ENCODE measurements around the gene FPR1.

The FPR1 gene

GRCh38 chr19:51771376-51772130, 19.9 kb upstream of the FPR1 start:
- no peaks in the 10 kb centered on the region for H3K36me3 Mint-ChIP-seq (ENCODE audit: insufficient read depth)
- peaks cover 8% of the 10 kb centered on the region for H3K9me3 Mint-ChIP-seq
- peaks cover 44% of the 10 kb centered on the region for H3K27me3 Mint-ChIP-seq
- no peaks in the 10 kb centered on the region for H3K4me1 Mint-ChIP-seq
- no peak overlapping the region for H3K4me3 Mint-ChIP-seq
- no peak overlapping the region for H3K27ac Mint-ChIP-seq (ENCODE audit: low read depth)
- ATAC-seq (replicated peaks; ENCODE audit: extremely low read depth, poor library complexity, severe bottlenecking) (no peak), DNase-seq (ENCODE audit: low spot score in 2 of 2) (no peak)

DNA sequence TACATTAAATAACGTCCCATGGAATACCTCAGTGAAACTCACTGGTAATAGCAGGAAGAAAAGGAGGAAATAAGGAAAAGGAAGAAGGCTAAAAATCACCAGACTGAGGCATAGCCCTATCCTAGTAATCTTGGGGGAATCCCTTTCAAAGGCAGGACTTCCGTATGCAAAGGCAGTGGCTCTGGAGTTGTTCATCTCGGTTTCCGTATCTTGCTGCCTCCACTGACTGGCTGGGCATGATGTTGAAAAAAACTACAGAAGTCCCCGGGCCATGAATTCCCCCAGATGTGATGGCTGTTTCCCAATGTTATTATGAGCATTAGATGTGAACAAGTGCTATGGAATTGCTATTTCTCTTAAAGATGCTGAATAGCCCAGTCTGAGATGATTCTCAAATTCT, 14.8 kb upstream of the FPR1 start:
- DNase-seq (ENCODE audit: low spot score in 2 of 2) (no peak), ATAC-seq (replicated peaks; ENCODE audit: extremely low read depth, poor library complexity, severe bottlenecking) (no peak)
- Mint-ChIP-seq H3K27ac (ENCODE audit: low read depth) (no peak overlapping the region), H3K9me3 (peaks cover 16% of the 10 kb centered on the region), H3K4me1 (peaks cover 6% of the 10 kb centered on the region), H3K4me3 (no peak overlapping the region), H3K27me3 (peaks cover 46% of the 10 kb centered on the region), H3K36me3 (ENCODE audit: insufficient read depth) (no peaks in the 10 kb centered on the region)

DNA sequence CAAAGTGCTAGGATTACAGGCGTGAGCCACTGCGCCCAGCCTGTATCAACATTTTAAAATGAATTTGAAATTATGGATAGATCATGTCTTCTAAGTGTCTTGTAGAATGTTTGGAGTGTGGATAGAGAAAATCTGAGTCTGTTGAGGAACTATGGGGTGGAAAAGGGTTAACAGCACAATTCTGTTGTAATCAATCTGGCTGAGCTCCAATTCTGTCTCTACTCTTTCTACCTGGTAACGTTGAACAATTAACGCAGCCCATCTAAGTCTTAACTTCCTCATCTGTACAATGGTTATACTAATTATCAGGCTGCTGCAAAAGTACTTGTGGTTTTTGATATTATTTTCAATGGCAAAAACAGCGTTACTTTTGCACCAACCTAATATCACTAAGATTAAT, 13.4 kb upstream of the FPR1 start:
- Mint-ChIP-seq H3K4me1 (peaks cover 6% of the 10 kb centered on the region), H3K9me3 (peaks cover 16% of the 10 kb centered on the region), H3K27me3 (peaks cover 47% of the 10 kb centered on the region), H3K36me3 (ENCODE audit: insufficient read depth) (no peaks in the 10 kb centered on the region), H3K4me3 (no peak overlapping the region), H3K27ac (ENCODE audit: low read depth) (no peak overlapping the region)
- DNase-seq (ENCODE audit: low spot score in 2 of 2) = no peak
- no peak for ATAC-seq (replicated peaks; ENCODE audit: extremely low read depth, poor library complexity, severe bottlenecking)

DNA sequence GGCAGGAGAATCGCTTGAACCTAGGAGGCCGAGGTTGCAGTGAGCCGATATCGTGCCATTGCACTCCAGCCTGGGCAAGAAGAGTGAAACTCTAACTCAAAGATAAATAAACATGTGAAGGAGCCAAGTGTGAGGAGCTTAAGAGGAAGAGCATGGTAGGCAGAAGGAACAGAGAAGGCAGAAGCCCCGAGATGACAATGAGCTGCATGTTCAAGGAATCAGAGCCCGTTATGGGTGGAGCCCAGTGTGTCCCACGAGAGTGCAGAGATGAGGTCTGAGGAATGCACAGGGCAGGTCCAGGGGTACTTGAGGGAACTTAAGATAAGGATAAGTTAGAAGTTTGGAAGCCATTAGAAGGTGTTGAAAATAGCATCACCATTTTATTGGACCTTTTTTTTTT, 10.0 kb upstream of the FPR1 start:
- no peak overlapping the region for H3K4me3 Mint-ChIP-seq
- H3K9me3 Mint-ChIP-seq = peaks cover 16% of the 10 kb centered on the region
- ATAC-seq (replicated peaks; ENCODE audit: extremely low read depth, poor library complexity, severe bottlenecking) (no peak), DNase-seq (ENCODE audit: low spot score in 2 of 2) (no peak)
- H3K27ac Mint-ChIP-seq (ENCODE audit: low read depth) = no peak overlapping the region
- H3K27me3 Mint-ChIP-seq = peaks cover 34% of the 10 kb centered on the region
- H3K4me1 Mint-ChIP-seq = peaks cover 6% of the 10 kb centered on the region
- no peaks in the 10 kb centered on the region for H3K36me3 Mint-ChIP-seq (ENCODE audit: insufficient read depth)

GRCh38 chr19:51760697-51761356, 9.1 kb upstream of the FPR1 start, which contains the start of gene FPR2:
FPR2 (plus strand) TSS chr19:51761180; CDS start chr19:51768659, 7,479 bp downstream.
- no peak within 1 kb of the TSS for H3K27ac Mint-ChIP-seq (ENCODE audit: low read depth)

GRCh38 chr19:51755571-51755970, 3.9 kb upstream of the FPR1 start:
- DNase-seq (ENCODE audit: low spot score in 2 of 2) (no peak), ATAC-seq (replicated peaks; ENCODE audit: extremely low read depth, poor library complexity, severe bottlenecking) (no peak)
- H3K27ac Mint-ChIP-seq (ENCODE audit: low read depth) = no peak overlapping the region
- H3K9me3 Mint-ChIP-seq = peaks cover 15% of the 10 kb centered on the region
- no peaks in the 10 kb centered on the region for H3K4me1 Mint-ChIP-seq
- peaks cover 18% of the 10 kb centered on the region for H3K27me3 Mint-ChIP-seq
- H3K36me3 Mint-ChIP-seq (ENCODE audit: insufficient read depth) = no peaks in the 10 kb centered on the region
- H3K4me3 Mint-ChIP-seq = no peak overlapping the region

More at GRCh38 chr19:51760697-51761356, 9.1 kb upstream of the FPR1 start, which contains the start of gene FPR2:
- H3K9me3 Mint-ChIP-seq = peaks cover 17% of the 10 kb centered on the region
- H3K36me3 Mint-ChIP-seq (ENCODE audit: insufficient read depth) = no peaks in the 10 kb centered on the region
- no peak for ATAC-seq (replicated peaks; ENCODE audit: extremely low read depth, poor library complexity, severe bottlenecking)
- peaks cover 34% of the 10 kb centered on the region for H3K27me3 Mint-ChIP-seq
- H3K4me3 Mint-ChIP-seq = no peak within 1 kb of the TSS
- DNase-seq (ENCODE audit: low spot score in 2 of 2) = no peak
- peaks cover 6% of the 10 kb centered on the region for H3K4me1 Mint-ChIP-seq

GRCh38 chr19:51754770-51755169, 3.1 kb upstream of the FPR1 start:
- Mint-ChIP-seq H3K4me3 (no peak overlapping the region), H3K4me1 (no peaks in the 10 kb centered on the region), H3K9me3 (peaks cover 15% of the 10 kb centered on the region), H3K36me3 (ENCODE audit: insufficient read depth) (no peaks in the 10 kb centered on the region), H3K27ac (ENCODE audit: low read depth) (no peak overlapping the region), H3K27me3 (peaks cover 18% of the 10 kb centered on the region)
- no peak for ATAC-seq (replicated peaks; ENCODE audit: extremely low read depth, poor library complexity, severe bottlenecking)
- DNase-seq (ENCODE audit: low spot score in 2 of 2) = no peak

DNA sequence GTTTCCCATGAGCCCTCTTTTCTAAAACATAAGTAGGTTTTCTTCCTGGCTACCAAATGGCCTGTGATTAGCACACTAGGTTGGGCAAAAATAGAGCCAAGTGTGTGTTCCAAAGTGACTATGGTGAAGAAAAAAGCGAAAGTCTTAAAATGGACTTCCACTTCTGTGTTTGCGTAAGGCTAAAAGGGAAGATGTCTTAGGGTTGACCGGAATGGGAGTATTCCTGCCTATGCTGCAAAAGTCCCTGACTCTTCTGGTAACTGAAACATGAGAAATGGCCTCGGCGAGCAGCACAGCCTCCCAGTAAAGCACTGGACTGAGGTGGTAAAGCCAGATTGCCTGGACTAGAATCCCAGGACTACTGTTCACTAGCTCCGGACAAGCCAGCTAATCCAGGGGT, 2.4 kb upstream of the FPR1 start:
- H3K27ac Mint-ChIP-seq (ENCODE audit: low read depth) = no peak overlapping the region
- no peaks in the 10 kb centered on the region for H3K36me3 Mint-ChIP-seq (ENCODE audit: insufficient read depth)
- H3K27me3 Mint-ChIP-seq = peaks cover 18% of the 10 kb centered on the region
- H3K4me1 Mint-ChIP-seq = no peaks in the 10 kb centered on the region
- H3K4me3 Mint-ChIP-seq = no peak overlapping the region
- peaks cover 15% of the 10 kb centered on the region for H3K9me3 Mint-ChIP-seq
- DNase-seq (ENCODE audit: low spot score in 2 of 2) (no peak), ATAC-seq (replicated peaks; ENCODE audit: extremely low read depth, poor library complexity, severe bottlenecking) (no peak)

DNA sequence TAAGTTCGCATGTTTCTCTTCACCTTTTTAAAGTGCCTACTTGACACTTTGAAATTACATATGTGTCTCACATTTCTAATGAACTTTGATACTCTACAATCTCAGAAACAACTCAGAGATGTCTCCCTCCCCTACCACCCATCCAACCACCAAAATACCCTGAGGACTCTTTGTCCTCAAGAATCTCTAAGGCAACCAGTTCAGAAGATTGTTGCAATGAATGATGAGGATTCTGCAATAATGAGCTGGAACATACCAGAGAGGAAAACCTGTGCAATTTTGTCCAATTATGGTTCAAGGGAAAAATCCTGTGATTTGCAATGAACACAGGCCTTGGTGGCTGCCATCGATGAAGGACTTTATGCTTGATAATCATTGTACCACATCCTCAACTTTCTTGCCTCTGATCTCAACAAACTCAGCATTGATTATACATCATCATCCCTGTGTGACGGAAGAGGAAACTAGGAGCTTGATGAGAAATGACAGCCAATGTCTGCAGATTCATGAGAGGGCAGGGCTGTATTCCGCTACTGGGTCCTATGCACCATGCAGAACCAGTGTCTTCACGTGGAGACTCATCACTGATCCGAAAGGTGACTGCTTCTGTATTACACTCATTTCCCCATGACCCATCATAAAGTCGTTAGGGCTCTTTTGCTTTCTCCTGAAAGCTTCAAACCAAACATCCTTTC, 1.1 kb downstream of the FPR1 start:
- Mint-ChIP-seq H3K27me3 (peaks cover 18% of the 10 kb centered on the region), H3K9me3 (peaks cover 25% of the 10 kb centered on the region), H3K4me1 (no peaks in the 10 kb centered on the region), H3K27ac (ENCODE audit: low read depth) (no peak overlapping the region), H3K4me3 (no peak overlapping the region), H3K36me3 (ENCODE audit: insufficient read depth) (no peaks in the 10 kb centered on the region)
- ATAC-seq (replicated peaks; ENCODE audit: extremely low read depth, poor library complexity, severe bottlenecking) = no peak
- DNase-seq (ENCODE audit: low spot score in 2 of 2) = no peak

DNA sequence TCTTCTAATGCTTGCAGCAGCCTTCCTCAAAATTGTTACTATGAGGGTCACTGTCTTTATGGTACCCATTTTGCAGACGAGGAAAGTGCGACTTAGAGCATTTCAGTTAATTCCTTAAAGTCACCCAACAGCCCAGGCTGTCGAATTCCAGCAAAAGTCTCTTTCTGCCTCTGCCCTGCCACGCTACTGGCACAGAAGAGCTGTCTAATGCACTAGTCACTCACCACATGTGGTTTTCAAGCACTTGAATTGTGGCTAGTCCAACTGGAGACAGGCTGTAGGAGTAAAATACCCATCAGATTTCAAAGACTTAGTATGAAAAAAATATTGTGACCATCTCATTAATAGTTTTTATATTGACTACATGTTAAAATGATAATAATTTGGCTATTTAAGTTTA, 1.7 kb downstream of the FPR1 start:
- H3K4me1 Mint-ChIP-seq = no peaks in the 10 kb centered on the region
- H3K27me3 Mint-ChIP-seq = peaks cover 18% of the 10 kb centered on the region
- no peaks in the 10 kb centered on the region for H3K36me3 Mint-ChIP-seq (ENCODE audit: insufficient read depth)
- H3K4me3 Mint-ChIP-seq = no peak overlapping the region
- H3K27ac Mint-ChIP-seq (ENCODE audit: low read depth) = no peak overlapping the region
- DNase-seq (ENCODE audit: low spot score in 2 of 2) (no peak), ATAC-seq (replicated peaks; ENCODE audit: extremely low read depth, poor library complexity, severe bottlenecking) (no peak)
- H3K9me3 Mint-ChIP-seq = peaks cover 20% of the 10 kb centered on the region

- Mint-ChIP-seq H3K4me3 (no peak overlapping the region), H3K9me3 (peaks cover 20% of the 10 kb centered on the region), H3K4me1 (no peaks in the 10 kb centered on the region), H3K27ac (ENCODE audit: low read depth) (no peak overlapping the region), H3K36me3 (ENCODE audit: insufficient read depth) (no peaks in the 10 kb centered on the region), H3K27me3 (peaks cover 29% of the 10 kb centered on the region)
- ATAC-seq (replicated peaks; ENCODE audit: extremely low read depth, poor library complexity, severe bottlenecking) = no peak
- DNase-seq (ENCODE audit: low spot score in 2 of 2) = no peak
These were observed 4.9 kb downstream of the FPR1 start for GRCh38 chr19:51746731-51747130.

GRCh38 chr19:51743405-51743804, 8.3 kb downstream of the FPR1 start:
- DNase-seq (ENCODE audit: low spot score in 2 of 2) = no peak
- Mint-ChIP-seq H3K27ac (ENCODE audit: low read depth) (no peak overlapping the region), H3K4me1 (no peaks in the 10 kb centered on the region), H3K9me3 (peaks cover 14% of the 10 kb centered on the region), H3K27me3 (peaks cover 27% of the 10 kb centered on the region), H3K36me3 (ENCODE audit: insufficient read depth) (no peaks in the 10 kb centered on the region), H3K4me3 (no peak overlapping the region)
- ATAC-seq (replicated peaks; ENCODE audit: extremely low read depth, poor library complexity, severe bottlenecking) = no peak

- peaks cover 10% of the 10 kb centered on the region for H3K9me3 Mint-ChIP-seq
These were observed 8.9 kb downstream of the FPR1 start for GRCh38 chr19:51742789-51743188.

More at GRCh38 chr19:51742789-51743188, 8.9 kb downstream of the FPR1 start:
- Mint-ChIP-seq H3K36me3 (ENCODE audit: insufficient read depth) (no peaks in the 10 kb centered on the region), H3K27ac (ENCODE audit: low read depth) (no peak overlapping the region), H3K27me3 (peaks cover 27% of the 10 kb centered on the region), H3K4me3 (no peak overlapping the region), H3K4me1 (no peaks in the 10 kb centered on the region)
- DNase-seq (ENCODE audit: low spot score in 2 of 2) (no peak), ATAC-seq (replicated peaks; ENCODE audit: extremely low read depth, poor library complexity, severe bottlenecking) (no peak)

All from central memory CD8-positive, alpha-beta T cell (primary cell).